ENCODE measurements around the gene APOH. TPM values are rescaled to one million over a fixed set of nuclear protein-coding genes. Genes with fewer than 3 reads are reported as not detected.

Gene APOH
- total RNA-seq, 1 donor from 2014 or later, result not detected

DNA sequence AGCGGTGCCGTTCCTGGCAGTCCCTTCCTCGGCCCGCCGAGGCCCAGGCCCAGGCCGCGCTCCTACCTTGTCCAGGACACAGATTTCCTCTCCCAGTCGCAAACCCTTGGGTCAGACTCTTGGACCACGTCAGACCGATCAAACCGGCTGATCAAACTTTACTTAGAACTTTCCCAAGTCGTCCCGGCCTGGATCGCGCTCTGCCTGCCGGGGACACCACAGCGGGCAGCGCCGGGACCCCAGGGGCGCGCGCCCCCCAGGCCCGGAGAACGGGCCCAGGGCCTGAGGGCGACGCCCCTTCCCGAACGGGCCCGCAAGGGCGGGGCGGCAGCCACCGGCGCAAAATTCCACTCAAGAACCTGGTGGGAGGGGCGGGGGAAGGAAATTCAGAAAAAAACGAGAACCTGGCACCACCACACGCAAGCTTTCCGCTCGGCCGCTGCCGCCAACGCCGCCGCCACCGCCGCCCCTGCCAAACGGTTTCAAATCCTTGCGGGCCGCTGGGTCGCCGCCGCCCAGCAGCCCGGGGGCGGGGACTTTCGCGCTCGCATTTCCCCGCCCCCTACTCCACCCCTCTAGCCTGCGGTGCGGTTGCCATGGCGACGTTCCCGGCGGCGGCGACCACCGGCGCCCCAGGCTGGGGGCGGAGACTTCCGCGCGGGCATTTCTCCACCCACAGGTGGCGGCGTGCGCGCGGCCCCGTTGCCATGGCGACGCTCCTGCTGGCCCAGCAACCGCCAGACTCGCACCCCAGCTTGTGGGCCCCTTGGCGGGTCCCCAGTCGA, 37.4 kb downstream of the APOH start, which contains the start of gene CEP112:
TSS of gene CEP112 (minus strand) at position 541 of the 785 bp plus-strand sequence.
- peaks cover 23% of the 10 kb centered on the region for H3K4me1 Mint-ChIP-seq (ENCODE audit: low read depth)
- H3K36me3 Mint-ChIP-seq (ENCODE audit: low read depth), result peaks cover 3% of the 10 kb centered on the region
- H3K27ac Mint-ChIP-seq (ENCODE audit: unreplicated experiment), result peak within 1 kb of the TSS; percentile 88
- H3K4me3 Mint-ChIP-seq (ENCODE audit: unreplicated experiment), result peak within 1 kb of the TSS; percentile 92
- H3K9me3 Mint-ChIP-seq (ENCODE audit: low read depth), result no peaks in the 10 kb centered on the region
- TF ChIP-seq, protein P1, sequence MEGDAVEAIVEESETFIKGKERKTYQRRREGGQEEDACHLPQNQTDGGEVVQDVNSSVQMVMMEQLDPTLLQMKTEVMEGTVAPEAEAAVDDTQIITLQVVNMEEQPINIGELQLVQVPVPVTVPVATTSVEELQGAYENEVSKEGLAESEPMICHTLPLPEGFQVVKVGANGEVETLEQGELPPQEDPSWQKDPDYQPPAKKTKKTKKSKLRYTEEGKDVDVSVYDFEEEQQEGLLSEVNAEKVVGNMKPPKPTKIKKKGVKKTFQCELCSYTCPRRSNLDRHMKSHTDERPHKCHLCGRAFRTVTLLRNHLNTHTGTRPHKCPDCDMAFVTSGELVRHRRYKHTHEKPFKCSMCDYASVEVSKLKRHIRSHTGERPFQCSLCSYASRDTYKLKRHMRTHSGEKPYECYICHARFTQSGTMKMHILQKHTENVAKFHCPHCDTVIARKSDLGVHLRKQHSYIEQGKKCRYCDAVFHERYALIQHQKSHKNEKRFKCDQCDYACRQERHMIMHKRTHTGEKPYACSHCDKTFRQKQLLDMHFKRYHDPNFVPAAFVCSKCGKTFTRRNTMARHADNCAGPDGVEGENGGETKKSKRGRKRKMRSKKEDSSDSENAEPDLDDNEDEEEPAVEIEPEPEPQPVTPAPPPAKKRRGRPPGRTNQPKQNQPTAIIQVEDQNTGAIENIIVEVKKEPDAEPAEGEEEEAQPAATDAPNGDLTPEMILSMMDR (IDR thresholded peaks at IDR 0.05), result peak; percentile 42
- H3K27me3 Mint-ChIP-seq (ENCODE audit: low read depth), result no peaks in the 10 kb centered on the region
- DNase-seq (ENCODE audit: low spot score), result no peak

DNA sequence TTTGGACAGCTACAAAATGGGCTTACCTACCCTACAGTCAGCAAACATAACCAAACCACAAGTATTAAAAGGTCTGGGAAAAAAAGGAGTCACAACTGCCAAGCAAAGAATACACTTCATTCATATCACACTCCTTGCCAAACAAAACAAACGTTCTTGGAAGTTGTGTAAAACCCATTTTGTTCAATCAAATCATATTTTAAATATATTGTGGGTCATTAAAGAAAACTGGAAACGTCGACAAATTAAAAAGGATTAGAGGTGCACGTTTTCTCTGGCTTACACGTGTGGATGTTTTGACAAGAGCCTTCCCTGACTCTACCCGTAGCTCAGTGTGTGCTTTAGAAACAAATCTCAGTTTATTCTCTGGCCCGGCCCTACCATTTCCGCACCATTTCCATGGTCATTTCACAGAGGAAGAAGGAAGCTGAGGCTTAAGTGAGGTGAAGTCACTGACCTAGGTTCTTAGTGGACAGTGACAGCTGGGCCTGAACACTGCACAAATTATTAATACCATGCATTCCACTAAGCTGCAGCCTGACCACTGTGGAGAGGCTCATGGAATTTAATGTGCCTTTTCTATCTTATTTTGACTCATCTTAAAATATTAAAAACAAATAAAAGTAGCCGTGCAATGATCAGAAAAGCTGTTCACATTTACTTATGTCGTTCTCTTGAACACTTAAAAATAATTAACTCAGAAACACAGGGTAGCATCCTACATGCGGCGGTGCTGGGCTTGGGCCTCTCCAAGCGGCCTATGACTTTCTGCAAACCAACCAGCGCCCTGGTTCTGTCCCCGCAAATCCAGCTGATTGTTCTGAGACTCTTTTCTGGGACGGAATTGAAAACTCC, 38.2 kb downstream of the APOH start:
- H3K4me1 Mint-ChIP-seq (ENCODE audit: low read depth), result peaks cover 23% of the 10 kb centered on the region
- peak overlapping the region; percentile 88 for H3K27ac Mint-ChIP-seq (ENCODE audit: unreplicated experiment)
- H3K9me3 Mint-ChIP-seq (ENCODE audit: low read depth), result no peaks in the 10 kb centered on the region
- DNase-seq (ENCODE audit: low spot score), result no peak
- TF ChIP-seq, protein P1 (IDR thresholded peaks at IDR 0.05), result no peak
- peak overlapping the region; percentile 92 for H3K4me3 Mint-ChIP-seq (ENCODE audit: unreplicated experiment)
- no peaks in the 10 kb centered on the region for H3K27me3 Mint-ChIP-seq (ENCODE audit: low read depth)
- peaks cover 3% of the 10 kb centered on the region for H3K36me3 Mint-ChIP-seq (ENCODE audit: low read depth)

DNA sequence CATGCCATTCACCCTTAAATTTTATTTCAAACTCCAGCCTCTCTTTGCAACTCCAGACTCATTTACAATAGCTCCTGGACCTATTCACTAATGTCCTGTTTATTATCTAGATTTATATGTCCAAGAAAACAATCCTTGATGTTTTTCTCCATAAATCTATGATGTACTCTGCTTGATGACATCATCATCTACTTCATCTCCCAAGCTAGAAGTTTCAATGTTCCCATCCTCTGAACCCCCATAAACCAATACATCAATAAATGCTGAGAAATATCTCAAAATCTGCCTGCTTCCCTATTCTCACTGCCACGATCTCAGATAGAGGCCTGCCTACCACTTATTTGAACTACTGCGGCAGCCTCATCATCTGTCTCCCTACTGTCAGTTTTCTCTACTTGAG, 41.5 kb downstream of the APOH start:
- Mint-ChIP-seq H3K4me3 (ENCODE audit: unreplicated experiment) (no peak overlapping the region), H3K27ac (ENCODE audit: unreplicated experiment) (no peak overlapping the region), H3K27me3 (ENCODE audit: low read depth) (no peaks in the 10 kb centered on the region), H3K4me1 (ENCODE audit: low read depth) (peaks cover 23% of the 10 kb centered on the region), H3K36me3 (ENCODE audit: low read depth) (peaks cover 3% of the 10 kb centered on the region), H3K9me3 (ENCODE audit: low read depth) (peaks cover 6% of the 10 kb centered on the region)
- no peak for DNase-seq (ENCODE audit: low spot score)
- TF ChIP-seq, protein P1 (IDR thresholded peaks at IDR 0.05), result no peak

DNA sequence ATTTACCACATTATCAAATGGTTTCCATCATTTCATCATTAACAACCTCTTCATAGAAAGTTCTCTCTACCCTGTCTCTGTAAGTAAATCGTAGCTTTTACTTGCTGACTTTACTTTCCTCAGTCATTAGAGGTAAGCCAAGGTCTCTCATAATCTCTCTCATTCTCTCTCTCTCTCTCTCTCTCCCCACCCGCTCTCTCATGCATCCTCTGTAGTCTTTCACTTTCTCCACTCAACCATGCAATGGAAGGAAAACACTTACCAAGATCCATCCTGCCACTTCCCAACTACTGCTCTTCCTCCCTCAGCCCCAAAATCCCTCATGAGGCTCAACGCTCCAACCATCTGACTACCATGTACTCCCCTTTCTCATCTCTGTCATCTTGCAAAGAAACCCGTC, 43.4 kb downstream of the APOH start:
- no peak overlapping the region for H3K27ac Mint-ChIP-seq (ENCODE audit: unreplicated experiment)
- H3K36me3 Mint-ChIP-seq (ENCODE audit: low read depth), result peaks cover 9% of the 10 kb centered on the region
- DNase-seq (ENCODE audit: low spot score), result no peak
- peaks cover 12% of the 10 kb centered on the region for H3K4me1 Mint-ChIP-seq (ENCODE audit: low read depth)
- H3K9me3 Mint-ChIP-seq (ENCODE audit: low read depth), result peaks cover 6% of the 10 kb centered on the region
- no peaks in the 10 kb centered on the region for H3K27me3 Mint-ChIP-seq (ENCODE audit: low read depth)
- TF ChIP-seq, protein P1 (IDR thresholded peaks at IDR 0.05), result no peak
- no peak overlapping the region for H3K4me3 Mint-ChIP-seq (ENCODE audit: unreplicated experiment)

DNA sequence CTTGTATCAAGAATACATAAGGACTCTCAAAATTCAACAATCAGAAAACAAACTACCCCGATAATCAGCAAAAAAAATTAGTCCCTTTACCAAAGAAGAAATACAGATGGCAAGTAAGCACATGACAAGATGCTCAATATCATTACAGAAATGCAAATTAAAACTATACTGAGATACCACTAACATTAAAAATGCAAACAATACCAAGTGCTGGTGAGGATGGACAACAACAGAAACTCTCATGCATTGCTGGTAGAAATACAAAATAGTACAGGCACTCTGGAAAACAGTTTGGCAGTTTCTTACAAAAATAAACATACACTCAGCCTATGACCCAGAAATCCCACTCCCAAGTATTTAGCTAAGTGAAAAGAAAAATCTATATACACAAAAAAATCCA, 44.8 kb downstream of the APOH start:
- Mint-ChIP-seq H3K4me3 (ENCODE audit: unreplicated experiment) (no peak overlapping the region), H3K27me3 (ENCODE audit: low read depth) (no peaks in the 10 kb centered on the region), H3K4me1 (ENCODE audit: low read depth) (no peaks in the 10 kb centered on the region), H3K36me3 (ENCODE audit: low read depth) (peaks cover 14% of the 10 kb centered on the region), H3K27ac (ENCODE audit: unreplicated experiment) (no peak overlapping the region), H3K9me3 (ENCODE audit: low read depth) (peaks cover 9% of the 10 kb centered on the region)
- DNase-seq (ENCODE audit: low spot score), result no peak
- TF ChIP-seq, protein P1 (IDR thresholded peaks at IDR 0.05), result no peak

Data from chondrocyte (in vitro differentiated cells).